Measurements from ENCODE around the gene PIP4K2A. TPM values are rescaled to one million over a fixed set of nuclear protein-coding genes. Genes with fewer than 3 reads are reported as not detected.

The PIP4K2A gene
- total RNA-seq, 6 experiments from 2014 or later = 50.1 to 67.9 (median 58.9) TPM

- H3K4me1 Mint-ChIP-seq (ENCODE audit: low read depth) = peaks cover 77% of the 10 kb centered on the region
- peaks cover 16% of the 10 kb centered on the region for H3K36me3 Mint-ChIP-seq (ENCODE audit: low read depth)
- no peak for DNase-seq
- no peaks in the 10 kb centered on the region for H3K9me3 Mint-ChIP-seq
- H3K27me3 Mint-ChIP-seq (ENCODE audit: insufficient read depth) = peaks cover 3% of the 10 kb centered on the region
- no peak overlapping the region for H3K27ac Mint-ChIP-seq
- H3K4me3 Mint-ChIP-seq = no peak overlapping the region
- TF ChIP-seq CTCF (IDR thresholded peaks at IDR 0.05) = no peak
Measured at GRCh38 chr10:22601618-22602017, 112.8 kb downstream of the PIP4K2A start.

GRCh38 chr10:22599636-22600228, 114.6 kb downstream of the PIP4K2A start:
- Mint-ChIP-seq H3K27me3 (ENCODE audit: insufficient read depth) (peaks cover 3% of the 10 kb centered on the region), H3K9me3 (no peaks in the 10 kb centered on the region), H3K36me3 (ENCODE audit: low read depth) (peaks cover 7% of the 10 kb centered on the region), H3K4me1 (ENCODE audit: low read depth) (peaks cover 63% of the 10 kb centered on the region), H3K4me3 (peak overlapping the region; percentile 70), H3K27ac (peak overlapping the region; percentile 96)
- no peak for TF ChIP-seq CTCF (IDR thresholded peaks at IDR 0.05)
- DNase-seq = no peak

- Mint-ChIP-seq H3K4me1 (ENCODE audit: low read depth) (peaks cover 58% of the 10 kb centered on the region), H3K9me3 (no peaks in the 10 kb centered on the region), H3K27ac (peak overlapping the region; percentile 96), H3K36me3 (ENCODE audit: low read depth) (peaks cover 7% of the 10 kb centered on the region), H3K27me3 (ENCODE audit: insufficient read depth) (peaks cover 3% of the 10 kb centered on the region), H3K4me3 (peak overlapping the region; percentile 70)
- TF ChIP-seq CTCF (IDR thresholded peaks at IDR 0.05) = no peak
- peak; percentile 84 for DNase-seq
Measured at GRCh38 chr10:22599048-22599561, 115.3 kb downstream of the PIP4K2A start.

DNA sequence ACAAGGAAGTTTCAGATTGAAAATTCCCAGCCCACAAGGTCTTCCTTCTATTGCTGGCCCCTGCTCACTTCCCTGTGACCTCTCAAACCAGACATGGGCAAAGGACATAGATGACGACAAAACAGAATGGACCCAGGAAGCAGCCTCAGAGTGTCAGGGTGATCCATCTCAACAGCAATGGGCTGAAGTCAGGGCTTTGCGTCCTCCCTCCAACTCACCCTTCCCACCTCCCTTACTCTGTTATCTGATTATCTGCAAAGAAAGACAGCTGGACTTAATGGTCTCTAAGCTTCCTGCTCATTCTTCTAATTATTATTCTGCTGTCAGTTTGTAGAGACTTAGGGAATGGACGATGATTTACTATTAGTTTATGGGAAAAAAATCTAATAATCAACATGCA, 115.9 kb downstream of the PIP4K2A start:
- no peaks in the 10 kb centered on the region; the same call in 1 of the 2 replicates for H3K27me3 Mint-ChIP-seq (ENCODE audit: insufficient read depth)
- peak overlapping the region; percentile 70 for H3K4me3 Mint-ChIP-seq
- no peaks in the 10 kb centered on the region for H3K9me3 Mint-ChIP-seq
- H3K4me1 Mint-ChIP-seq (ENCODE audit: low read depth) = peaks cover 58% of the 10 kb centered on the region
- no peak for TF ChIP-seq CTCF (IDR thresholded peaks at IDR 0.05)
- H3K27ac Mint-ChIP-seq = peak overlapping the region; percentile 96
- peaks cover 7% of the 10 kb centered on the region for H3K36me3 Mint-ChIP-seq (ENCODE audit: low read depth)
- DNase-seq = peak; percentile 27

DNA sequence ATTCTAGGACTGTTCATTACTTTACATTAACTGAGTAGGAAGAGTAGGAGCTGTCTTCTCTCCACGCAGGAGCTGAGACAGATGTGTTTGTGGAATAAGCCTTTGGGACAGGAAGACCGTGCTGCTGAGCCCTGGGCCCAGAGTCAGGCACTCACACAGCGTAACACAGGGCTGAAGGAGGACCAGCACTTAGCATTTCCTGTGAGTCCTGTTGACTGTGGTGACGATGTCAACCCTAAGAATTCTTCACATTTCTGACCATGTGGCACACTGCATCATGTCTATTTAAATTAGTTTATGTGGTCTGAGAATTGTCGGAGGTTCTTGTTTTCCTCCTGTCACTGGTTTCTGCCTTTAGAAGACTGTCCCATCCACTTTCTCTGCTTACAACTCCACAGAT, 117.2 kb downstream of the PIP4K2A start:
- H3K27me3 Mint-ChIP-seq (ENCODE audit: insufficient read depth) = peaks cover 1% of the 10 kb centered on the region; the same call in 1 of the 2 replicates
- peak overlapping the region; percentile 45 for H3K4me3 Mint-ChIP-seq
- H3K27ac Mint-ChIP-seq = peak overlapping the region; percentile 87
- no peak for DNase-seq
- peaks cover 13% of the 10 kb centered on the region for H3K36me3 Mint-ChIP-seq (ENCODE audit: low read depth)
- H3K9me3 Mint-ChIP-seq = no peaks in the 10 kb centered on the region
- no peak for TF ChIP-seq CTCF (IDR thresholded peaks at IDR 0.05)
- peaks cover 58% of the 10 kb centered on the region for H3K4me1 Mint-ChIP-seq (ENCODE audit: low read depth)
